GM18502 (cell line): ENCODE results near the gene PCNX1.
"Not testable (repeated sequence)": the region's sequence is repeated elsewhere in the genome, so short reads cannot be mapped to it uniquely, and the experiment has no call there.

Experiments used
- ATAC-seq: cut with Tn5 transposase; IDR thresholded peaks from one replicate; pipeline ENCODE4 v1.9.1; 2021; ENCODE audit warnings: mild to moderate bottlenecking; ENCODE audit not compliant: unreplicated experiment, poor library complexity

PCNX1 gene

GRCh38 chr14:71004481-71004880 lies 97.2 kb downstream of the PCNX1 start:
- no peak for ATAC-seq

GRCh38 chr14:71005076-71005475 lies 97.8 kb downstream of the PCNX1 start:
- no peak for ATAC-seq

GRCh38 chr14:71006200-71006563 lies 98.9 kb downstream of the PCNX1 start:
- ATAC-seq: no peak

- no peak for ATAC-seq
These were observed 104.2 kb downstream of the PCNX1 start for GRCh38 chr14:71011479-71011878.

- ATAC-seq: no peak
These were observed 105.6 kb downstream of the PCNX1 start for GRCh38 chr14:71012888-71013287.

- no peak for ATAC-seq
These were observed 106.4 kb downstream of the PCNX1 start for GRCh38 chr14:71013551-71014192.

GRCh38 chr14:71019917-71020316 lies 112.7 kb downstream of the PCNX1 start:
- ATAC-seq: not testable (repeated sequence)

- no peak for ATAC-seq
These were observed 114.2 kb downstream of the PCNX1 start for GRCh38 chr14:71021347-71022011.

- no peak for ATAC-seq
These were observed 115.0 kb downstream of the PCNX1 start for GRCh38 chr14:71022012-71022869.

GRCh38 chr14:71022939-71023338 lies 115.7 kb downstream of the PCNX1 start:
- no peak for ATAC-seq

- no peak for ATAC-seq
These were observed 122.0 kb downstream of the PCNX1 start for GRCh38 chr14:71029236-71029781.

- ATAC-seq: no peak
These were observed 123.7 kb downstream of the PCNX1 start for GRCh38 chr14:71031000-71031399.

GRCh38 chr14:71036433-71036832 lies 129.2 kb downstream of the PCNX1 start:
- ATAC-seq: no peak

- ATAC-seq: no peak
These were observed 141.1 kb downstream of the PCNX1 start for GRCh38 chr14:71048393-71048792.

- ATAC-seq: no peak
These were observed 142.3 kb downstream of the PCNX1 start for GRCh38 chr14:71049435-71050133.

- no peak for ATAC-seq
These were observed 143.1 kb downstream of the PCNX1 start for GRCh38 chr14:71050227-71050823.

- no peak for ATAC-seq
These were observed 147.4 kb downstream of the PCNX1 start for GRCh38 chr14:71054706-71055105.

GRCh38 chr14:71056168-71056567 lies 148.9 kb downstream of the PCNX1 start:
- ATAC-seq: no peak

- no peak for ATAC-seq
These were observed 153.0 kb downstream of the PCNX1 start for GRCh38 chr14:71060274-71060673.

- no peak for ATAC-seq
These were observed 153.7 kb downstream of the PCNX1 start for GRCh38 chr14:71060825-71061455.
